GM21423 (cell line): Measurements from ENCODE around the gene TERC.
"Not testable (repeated sequence)": the region's sequence is repeated elsewhere in the genome, so short reads cannot be mapped to it uniquely, and the experiment has no call there.

ENCODE experiments used
- ATAC-seq: cut with Tn5 transposase; IDR thresholded peaks from one replicate; pipeline ENCODE4 v1.9.1; 2021; ENCODE audit warnings: mild to moderate bottlenecking, moderate library complexity; ENCODE audit not compliant: unreplicated experiment

TERC gene

DNA sequence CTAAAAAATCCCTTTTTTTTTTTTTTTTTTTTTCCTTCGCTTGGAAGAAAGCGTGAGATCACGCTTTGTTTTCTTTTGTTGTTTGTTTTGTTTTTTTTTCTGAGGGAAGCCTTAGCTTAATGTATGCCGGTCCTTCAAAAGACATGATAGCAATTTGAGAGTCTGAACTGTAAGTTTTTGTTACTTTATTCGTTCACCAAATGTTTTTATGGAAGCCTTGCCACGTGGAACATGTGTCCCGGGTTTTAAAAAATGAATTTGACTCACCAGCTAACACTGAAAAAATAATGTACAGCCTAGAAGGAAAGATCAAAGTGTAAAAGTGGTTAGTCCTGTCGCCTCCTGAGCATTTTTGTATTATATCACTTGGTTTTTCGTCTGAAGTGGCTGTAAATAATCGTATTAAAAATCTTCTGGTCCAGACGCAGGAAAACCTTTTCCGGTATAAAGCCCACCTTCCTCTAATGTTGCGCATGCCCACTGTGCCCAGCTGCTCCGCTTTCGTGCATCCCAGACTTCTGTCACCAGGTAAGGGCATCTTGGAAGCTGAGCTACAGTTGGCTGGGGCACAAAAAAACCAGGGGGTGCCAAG, 7.5 kb upstream of the TERC start:
- ATAC-seq = peak; percentile 17

DNA sequence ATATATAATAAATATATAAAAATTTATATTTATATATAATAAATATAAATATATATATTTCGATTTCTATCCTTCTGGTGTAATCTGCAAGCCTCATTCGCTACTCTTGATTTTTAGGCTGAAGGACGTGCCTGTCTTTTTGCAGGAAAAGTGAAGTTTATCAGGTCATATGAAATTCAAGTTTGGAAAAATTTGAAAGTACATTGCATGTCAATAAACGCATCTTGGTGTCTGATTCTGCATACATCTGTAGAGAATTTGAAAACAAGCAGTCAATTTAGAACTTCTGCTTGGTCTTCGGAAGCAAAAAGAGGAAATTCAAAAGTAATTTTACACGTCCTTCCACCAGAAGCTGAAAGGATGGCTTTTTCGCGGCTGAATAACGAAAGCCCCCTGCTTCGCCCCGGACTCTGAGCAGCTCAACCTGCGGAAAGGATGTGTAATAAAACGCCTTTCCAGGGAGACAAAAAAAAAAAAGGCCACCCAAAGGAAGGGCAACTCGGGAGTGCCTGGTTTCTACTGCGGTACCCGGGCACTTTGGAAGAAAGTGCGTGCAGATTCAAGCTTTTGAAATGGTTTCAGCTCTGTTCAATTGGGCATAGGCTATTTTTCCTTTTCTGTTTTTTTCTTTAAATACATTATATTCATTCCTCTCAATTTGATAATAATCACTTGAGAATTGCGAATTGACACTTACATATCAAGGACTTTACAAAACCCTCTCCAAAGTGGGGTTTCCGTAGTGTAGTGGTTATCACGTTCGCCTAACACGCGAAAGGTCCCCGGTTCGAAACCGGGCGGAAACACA, 6.8 kb upstream of the TERC start:
- ATAC-seq = peak; percentile 18

DNA sequence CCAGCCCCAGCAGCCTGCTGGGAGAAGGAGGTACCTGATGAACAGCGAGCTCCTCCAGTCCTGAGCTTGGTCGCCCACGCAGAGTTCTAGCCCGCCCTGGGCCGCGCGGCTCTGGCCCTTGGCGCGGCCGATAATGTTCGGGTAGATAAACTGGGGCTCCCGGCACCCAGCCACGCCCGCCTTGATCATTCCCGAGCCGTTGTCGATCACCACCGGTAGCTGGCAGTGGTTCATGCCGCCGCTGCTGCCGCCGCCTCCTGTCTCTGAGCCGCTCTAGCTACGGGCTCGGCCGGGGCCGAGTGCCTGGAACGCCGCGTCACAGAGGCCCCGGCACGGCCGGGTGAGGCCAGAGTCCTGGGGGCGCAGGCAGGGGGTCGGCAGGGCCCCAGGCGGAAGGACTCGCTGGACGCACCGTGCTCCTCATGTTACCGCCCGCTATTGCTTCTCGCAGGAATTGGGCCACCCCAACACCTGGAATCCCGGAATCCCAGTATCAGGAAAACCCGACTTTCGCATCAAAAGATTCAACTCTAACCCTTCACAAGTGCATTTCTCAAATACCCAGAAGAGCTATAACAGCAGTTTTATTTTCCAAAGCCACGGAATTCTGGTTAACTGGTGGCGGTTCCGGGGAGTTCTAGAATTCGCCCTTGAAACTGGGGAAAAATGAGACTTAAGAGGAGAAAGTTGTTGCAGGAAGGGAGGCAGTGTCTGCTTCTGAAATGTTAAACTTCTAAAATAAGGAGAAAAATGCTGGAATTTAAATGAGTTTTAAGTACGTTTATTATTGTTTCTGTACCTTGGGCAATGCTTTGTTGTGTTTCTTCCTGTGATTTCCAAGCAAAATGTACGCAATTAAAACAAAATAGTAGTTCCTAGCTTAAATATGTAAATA, 4.7 kb upstream of the TERC start, which contains the start of gene ACTRT3:
Gene ACTRT3, minus strand, starts transcription at position 275 of the 895 bp plus-strand sequence. Its CDS starts 41 bp downstream, at position 234.
- peak; percentile 21 for ATAC-seq

DNA sequence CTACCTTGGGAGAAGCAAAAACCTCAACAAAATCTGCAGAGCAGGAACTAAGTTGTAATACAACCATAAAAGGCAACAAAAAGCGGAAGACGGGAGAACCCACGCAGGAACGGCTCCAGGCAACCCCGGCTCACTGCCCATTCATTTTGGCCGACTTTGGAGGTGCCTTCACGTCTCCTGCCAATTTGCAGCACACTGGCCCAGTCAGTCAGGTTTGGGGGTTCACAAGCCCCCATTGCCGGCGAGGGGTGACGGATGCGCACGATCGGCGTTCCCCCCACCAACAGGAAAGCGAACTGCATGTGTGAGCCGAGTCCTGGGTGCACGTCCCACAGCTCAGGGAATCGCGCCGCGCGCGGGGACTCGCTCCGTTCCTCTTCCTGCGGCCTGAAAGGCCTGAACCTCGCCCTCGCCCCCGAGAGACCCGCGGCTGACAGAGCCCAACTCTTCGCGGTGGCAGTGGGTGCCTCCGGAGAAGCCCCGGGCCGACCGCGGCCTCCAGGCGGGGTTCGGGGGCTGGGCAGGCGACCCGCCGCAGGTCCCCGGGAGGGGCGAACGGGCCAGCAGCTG, 463 bp downstream of the TERC start:
- ATAC-seq = peak; percentile 33

DNA sequence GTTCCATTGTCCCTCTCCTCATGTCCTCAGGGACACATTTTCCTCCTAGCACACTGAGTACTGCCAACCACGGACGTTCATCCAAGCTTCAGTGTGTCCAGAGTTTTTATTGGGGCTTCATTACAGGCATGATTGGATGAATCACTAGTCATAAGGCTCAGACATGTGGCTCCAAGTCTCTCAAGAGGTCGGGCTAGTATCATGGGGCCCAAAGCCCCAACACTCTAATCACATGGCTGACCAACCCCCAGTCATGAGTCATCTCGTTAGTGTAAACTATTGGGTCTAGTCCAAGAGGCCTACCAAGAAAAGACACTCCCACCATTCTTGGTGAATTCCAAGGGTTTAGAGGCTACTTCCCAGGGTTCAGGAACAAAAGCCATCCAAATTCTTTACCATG, 4.4 kb downstream of the TERC start:
- ATAC-seq = no peak

DNA sequence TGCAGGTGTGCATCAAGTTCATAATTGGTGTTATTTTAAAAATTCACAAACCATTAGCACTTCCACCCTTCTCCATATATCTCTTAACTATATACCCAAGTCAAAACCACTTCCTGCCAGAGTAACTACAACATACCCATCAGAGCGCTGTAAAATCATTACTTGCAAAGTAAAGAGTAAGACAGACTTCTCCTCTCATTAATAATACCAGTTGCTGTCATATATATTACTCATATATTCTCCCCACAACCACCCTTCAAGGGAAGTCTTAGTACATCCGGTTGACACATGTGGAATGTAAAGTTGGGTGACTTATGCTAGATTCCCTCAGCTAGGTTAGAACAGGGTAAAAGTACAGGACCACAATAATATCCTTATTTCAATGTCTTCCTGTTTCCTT, 5.6 kb downstream of the TERC start:
- ATAC-seq = peak; percentile 73

DNA sequence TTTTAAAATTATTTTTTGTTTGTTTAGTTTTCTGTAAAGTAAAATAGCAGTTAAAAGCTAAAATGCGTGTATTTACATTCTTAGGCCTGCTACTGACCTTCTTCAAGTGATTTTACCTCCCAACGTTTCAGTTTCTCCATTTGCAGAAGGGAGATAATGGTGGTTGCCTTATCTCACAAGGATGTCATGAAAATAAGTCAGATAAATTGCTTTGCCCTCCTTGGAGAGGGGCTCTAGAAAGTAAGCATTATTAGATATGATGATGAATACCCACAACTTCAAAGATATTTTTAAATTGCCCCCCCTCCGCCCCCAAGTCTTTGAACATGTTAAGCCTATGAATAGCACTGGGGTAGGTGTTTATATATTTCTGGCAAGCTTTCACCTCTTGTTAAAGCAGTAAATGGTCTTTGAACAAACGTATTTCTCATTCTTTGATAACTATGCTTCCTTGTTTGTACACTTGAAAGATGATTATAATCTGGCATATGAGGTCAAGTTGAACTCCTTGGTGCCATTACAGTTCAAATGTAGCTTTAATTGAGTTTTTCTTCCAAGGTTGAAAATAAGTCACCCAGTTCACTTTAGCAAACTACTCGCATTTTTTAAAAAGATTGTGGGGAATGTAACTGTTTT, 6.4 kb downstream of the TERC start:
- ATAC-seq = no peak

DNA sequence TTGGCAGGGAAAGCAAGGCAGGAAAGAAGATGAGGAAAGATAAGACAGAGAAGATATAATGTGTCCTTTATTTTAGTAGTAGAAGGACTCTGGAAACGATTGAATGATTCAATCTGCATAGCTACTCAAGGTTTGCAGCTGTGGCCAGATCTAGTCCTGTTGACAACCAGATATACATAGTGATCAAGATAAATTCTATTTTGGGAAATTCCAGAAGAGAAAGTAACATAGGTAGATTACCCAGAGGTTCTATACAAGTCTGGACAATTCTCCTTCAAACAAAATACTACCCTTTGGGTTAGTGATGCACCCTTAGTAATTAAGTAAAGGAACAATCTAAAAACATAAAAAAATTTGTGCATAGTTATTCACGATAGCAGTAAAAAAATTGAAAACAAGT, 9.4 kb downstream of the TERC start:
- ATAC-seq = no peak

DNA sequence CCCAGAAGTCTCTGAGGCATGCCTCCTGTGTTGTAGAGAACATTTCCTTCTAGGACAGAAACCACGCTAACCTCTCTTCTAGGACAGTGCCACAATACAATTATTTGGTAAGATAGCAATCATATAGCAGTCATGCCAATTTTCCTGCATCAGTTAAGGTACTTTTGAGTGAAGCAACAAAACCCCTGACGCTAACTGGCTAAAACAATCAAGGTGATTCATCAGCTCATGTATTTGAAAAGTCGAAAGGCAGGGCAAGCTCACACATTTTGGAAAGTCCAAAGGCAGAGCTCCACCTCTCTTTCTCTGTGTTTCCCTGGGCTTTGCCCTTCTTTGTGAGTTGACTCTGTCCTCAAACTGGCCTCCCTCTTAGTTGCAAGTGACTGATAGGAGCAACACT, 10.1 kb downstream of the TERC start:
- ATAC-seq = no peak

DNA sequence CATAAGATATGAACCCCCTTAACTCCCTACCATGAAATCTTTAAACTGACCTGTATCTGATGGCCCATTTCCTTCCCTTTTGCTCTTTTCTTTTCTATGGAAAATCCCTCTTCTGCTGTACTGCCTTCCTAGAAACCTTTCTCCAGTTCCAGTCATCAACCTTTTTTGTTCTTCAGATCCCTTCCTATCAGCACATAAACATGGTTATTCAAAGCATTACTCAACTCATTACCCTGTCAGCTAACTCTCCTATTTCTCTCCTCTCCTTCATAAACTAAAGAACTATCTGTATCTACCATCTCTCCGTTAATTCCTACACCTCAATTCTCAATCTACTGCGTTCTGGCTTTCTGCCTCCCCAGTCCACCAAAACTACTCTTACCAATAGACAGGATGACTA, 13.0 kb downstream of the TERC start:
- no peak for ATAC-seq

DNA sequence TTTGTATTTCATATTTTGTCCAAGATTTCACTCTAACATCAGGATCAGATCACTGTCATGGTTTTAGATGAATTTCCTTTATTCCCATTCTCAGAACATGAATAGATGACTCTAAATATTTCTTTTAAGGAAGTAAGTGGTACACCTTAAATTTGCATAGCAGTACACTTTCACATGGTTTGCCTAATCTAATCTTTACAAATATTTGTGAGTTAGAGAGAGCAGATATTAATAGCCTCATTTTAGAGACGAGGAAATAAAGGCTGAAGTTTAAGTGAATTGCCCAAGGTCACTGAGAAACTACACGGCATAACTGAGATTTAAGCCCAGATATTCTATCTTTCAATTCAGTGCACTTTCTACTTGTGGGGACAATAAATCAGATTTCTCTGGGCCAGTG, 14.2 kb downstream of the TERC start:
- ATAC-seq = no peak

DNA sequence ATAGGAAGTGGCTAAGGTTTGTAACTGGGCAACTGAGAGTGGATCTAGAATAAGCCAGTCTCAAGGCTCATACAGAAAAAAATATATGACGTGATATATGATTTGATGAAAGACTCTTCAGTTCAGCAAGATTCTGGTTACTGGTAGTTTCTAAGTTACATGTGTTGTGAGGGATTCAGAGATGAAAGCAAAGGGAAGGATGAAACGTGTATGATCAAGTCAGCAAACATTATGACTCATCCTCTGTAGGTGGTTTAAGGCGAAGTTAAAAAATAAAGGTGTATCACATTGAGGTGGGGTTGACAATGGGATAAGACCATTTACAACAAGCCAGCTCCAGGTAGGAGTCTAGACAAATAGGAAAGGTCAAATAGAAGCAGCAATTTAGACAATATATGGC, 16.2 kb downstream of the TERC start:
- ATAC-seq = no peak

DNA sequence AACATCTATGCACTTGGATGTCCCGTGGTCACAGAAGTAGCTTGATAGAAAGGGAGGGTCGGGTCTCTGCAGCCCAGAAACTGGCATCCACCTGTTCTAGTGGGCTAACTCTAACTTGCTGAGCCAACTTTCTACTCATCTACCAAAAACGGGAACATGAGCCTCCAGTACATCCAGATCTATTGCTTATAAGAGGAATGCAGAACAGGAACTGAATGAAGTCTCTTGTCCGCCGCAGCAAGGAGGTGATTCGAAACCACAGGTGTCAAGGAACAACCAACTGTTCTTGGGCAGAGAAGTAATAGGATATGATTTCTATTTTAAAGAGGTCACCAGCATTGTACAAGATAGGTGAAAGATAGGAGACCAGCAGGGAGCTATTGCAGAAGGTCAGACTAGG, 17.9 kb downstream of the TERC start:
- no peak for ATAC-seq

DNA sequence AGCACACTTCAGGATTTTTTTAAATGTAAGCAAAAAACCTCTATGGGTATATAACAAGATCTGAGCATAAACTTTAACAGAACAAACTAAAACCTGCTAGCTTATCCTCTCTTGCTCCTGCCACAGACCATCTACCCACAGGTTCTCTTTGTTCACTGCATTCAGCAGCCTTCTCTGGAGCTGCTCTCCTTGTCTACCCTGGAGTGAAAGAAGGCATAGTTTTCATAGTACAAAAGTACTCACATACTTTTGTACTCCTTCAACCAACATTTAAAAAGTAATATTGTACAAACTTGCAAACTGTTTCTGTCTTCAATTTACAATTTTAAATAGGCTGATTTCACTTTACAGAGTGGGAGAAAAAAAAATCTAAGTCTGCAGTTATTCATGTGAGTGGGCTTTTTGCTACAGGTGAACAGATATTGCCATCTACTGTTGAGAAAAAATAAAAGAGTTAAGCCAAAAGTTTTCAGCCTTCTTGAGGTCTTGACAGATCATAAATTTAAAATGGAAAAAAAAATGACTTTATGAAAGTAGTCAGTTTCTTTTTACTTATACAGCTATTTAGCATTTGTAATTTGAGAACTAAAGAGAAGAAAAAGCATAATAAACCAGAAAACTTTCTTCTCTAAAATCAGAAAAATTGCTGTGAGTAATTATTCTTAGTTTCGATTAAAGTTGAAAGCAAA, 20.4 kb downstream of the TERC start:
- no peak for ATAC-seq

DNA sequence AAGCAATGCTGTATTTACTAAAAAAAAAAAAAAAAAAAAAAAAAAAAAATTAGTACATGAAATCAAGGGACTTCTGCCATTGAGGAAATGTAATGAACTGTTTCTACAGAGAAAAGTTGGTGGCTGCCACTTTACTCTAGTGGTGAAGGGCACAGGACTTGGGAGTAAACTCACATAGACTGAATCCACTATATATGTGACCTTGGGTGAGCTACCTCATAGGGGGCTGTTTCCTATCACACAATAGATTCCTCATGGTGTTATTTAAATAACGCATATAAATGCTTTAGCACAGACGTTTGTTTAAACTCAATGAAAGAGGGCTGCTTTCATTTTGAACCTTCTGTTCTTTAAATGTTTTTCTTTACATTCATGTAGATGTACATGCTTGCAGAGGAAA, 25.8 kb downstream of the TERC start:
- no peak for ATAC-seq

DNA sequence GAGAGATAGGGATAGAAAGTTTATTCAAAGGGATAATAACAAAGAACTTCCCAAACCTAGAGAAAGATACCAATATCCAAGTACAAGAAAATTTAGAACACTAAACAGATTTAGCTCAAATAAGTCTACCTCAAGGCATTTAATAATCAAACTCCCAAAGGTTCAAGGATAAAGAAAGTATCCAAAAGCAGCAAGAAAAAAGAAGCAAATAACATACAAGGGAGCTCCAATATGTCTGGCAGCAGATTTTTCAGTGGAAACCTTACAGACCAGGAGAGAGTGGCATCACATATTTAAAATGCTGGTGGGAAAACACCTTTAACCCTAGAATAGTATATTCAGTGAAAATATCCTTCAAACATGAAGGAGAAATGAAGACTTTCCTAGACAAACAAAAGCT, 33.0 kb downstream of the TERC start:
- not testable (repeated sequence) for ATAC-seq

DNA sequence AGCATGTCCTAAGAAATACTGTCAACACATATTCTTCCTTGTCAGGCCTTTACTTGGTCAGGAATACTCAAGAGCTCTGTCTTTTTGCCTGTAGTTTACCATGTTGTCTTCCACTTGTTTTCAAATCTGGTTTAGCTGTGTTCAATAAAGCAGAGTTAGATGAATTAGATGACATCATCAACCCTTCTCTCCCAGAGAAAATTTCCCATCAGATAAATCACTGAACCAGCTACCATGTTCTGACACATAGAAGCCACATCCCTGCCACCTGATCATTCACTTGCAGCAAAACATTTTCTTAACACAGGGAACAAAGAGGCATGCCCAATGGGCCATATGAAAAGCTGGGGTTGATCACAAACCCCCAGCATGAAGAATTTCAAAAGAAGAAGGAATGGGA, 42.1 kb downstream of the TERC start:
- ATAC-seq = no peak

DNA sequence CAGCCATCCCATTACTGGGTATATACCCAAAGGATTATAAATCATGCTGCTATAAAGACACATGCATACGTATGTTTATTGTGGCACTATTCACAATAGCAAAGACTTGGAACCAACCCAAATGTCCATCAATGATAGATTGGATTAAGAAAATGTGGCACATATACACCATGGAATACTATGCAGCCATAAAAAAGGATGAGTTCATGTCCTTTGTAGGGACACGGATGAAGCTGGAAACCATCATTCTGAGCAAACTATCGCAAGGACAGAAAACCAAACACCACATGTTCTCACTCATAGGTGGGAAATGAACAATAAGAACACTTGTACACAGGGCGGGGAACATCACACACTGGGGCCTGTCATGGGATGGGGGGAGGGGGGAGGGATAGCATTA, 46.4 kb downstream of the TERC start:
- not testable (repeated sequence) for ATAC-seq
